ENCODE measurements around the gene EML4.

Gene EML4

GRCh38 chr2:42137125-42137841, 31.9 kb upstream of the EML4 start:
- peak; percentile 30 for DNase-seq (ENCODE audit: low read depth, low spot score)

GRCh38 chr2:42138163-42139015, 30.8 kb upstream of the EML4 start:
- DNase-seq (ENCODE audit: low read depth, low spot score): no peak

- DNase-seq (ENCODE audit: low read depth, low spot score): no peak
Observed at GRCh38 chr2:42139101-42139500, 30.1 kb upstream of the EML4 start.

DNA sequence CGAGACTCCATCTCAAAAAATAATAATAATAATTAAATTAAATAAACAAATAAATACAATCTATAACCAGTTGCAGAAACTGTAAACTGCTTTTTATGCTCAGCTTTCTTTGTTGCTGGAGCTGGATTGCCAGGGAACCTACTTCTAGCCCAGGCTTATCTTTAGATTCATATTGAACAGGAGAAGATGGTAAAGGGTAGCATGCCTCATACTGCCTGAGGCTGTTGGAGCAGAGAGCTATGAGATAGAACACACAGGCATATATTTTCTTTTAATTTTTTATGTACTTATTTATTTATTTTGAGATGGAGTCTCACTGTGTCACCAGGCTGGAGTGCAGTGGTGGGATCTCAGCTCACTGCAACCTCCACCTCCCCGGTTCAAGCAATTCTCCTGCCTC, 28.7 kb upstream of the EML4 start:
- DNase-seq (ENCODE audit: low read depth, low spot score): no peak

DNA sequence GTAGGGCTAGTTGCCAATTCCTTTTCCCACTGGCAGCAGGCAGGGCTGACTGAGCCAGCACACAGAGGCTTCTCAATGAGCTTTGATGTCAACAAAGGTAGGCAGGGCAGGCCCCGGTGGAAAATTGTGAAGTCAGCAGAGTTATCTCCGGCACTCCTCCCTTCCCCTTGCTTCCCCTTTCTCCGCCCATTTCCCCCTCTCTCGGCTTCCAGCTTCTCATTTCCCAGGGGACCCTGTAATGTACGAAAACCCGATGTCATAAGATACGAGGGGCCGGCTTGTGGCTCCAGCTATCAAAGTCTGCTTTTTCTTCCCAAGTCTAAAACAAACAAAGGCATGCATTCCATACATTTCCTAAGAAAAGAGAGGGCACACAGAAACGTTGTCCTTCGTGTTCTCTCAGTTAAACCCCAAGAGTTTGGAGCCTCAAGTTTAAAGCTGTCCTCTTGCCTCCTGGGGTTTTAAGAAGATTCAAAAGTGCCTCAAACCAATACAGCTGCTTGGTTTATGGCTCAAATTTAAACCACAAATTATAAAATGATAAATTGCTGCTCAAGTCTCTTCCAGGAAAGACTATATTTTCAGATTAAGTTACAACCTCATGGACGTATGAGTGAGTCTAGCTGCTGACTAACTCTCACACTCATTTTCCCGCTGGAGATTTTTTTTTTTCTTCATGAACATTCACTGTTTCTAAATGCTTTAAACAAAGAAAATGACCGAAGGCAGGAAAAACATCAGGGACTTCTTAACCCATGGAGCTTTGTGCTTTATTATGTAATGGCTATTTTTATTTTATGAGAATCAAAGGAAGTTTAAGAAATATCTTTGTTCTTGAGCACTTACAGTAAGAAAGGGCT, 27.2 kb upstream of the EML4 start:
- peak; percentile 66 for DNase-seq (ENCODE audit: low read depth, low spot score)

DNA sequence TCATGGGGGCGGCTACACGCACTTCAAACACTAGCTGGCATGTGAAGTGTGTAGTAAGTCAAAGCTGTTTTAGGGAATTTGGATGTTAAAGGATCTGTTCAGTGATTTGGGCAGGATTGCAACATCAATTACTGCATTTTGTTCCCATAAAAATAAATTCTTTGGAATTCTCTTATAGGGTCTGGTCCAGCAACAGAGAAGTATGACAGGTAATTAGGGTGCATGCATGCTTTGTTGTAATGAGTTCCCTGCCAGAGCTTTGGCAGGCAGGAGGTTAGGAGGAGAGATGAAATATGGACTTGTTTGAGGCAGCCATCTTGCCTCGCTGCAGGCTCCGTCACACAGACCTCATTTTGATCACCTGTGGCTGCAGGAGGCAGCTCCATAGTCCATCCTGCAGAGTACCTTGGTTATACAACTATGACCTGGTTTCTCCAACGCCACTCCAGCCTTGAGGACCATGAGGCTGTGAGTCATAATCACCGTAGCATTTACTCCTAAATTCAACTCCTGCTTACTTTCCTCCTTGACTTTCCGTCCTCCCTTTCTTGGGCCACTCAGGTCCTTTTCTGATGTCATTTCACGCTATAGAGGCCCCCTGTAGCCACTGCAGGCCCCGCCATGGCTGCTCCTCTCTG, 26.5 kb upstream of the EML4 start:
- no peak for DNase-seq (ENCODE audit: low read depth, low spot score)

DNA sequence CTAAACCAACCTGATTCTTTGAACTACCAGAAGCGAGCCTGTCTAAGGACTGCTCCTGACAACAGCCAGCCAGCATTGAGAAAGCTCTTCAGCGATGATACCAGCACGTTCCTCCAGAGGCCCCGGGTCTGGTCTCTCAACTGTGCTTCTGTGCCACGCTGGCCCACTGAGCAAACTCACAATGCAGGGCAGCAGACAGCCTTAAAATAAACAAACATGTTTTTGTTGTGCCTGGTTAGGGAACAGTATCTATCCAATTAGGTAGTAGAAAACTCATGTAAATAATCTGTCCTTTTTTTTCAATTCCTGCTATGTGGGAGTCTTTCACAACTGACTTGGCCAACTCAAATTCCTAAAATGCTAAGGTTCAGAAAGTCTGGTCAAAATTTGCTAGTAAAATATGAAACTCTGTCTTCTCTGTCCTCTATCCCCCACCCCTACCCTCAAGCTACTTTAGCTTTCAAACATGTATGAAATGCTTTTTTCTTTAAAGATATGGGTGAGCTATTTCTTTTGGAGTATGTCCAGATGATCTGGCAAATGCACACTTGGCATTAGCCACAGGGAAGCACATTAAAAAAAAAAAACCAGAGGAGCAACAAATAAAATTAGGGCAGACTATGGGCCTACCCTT, 21.4 kb upstream of the EML4 start:
- no peak for DNase-seq (ENCODE audit: low read depth, low spot score)

- no peak for DNase-seq (ENCODE audit: low read depth, low spot score)
Observed at GRCh38 chr2:42150159-42150558, 19.0 kb upstream of the EML4 start.

DNA sequence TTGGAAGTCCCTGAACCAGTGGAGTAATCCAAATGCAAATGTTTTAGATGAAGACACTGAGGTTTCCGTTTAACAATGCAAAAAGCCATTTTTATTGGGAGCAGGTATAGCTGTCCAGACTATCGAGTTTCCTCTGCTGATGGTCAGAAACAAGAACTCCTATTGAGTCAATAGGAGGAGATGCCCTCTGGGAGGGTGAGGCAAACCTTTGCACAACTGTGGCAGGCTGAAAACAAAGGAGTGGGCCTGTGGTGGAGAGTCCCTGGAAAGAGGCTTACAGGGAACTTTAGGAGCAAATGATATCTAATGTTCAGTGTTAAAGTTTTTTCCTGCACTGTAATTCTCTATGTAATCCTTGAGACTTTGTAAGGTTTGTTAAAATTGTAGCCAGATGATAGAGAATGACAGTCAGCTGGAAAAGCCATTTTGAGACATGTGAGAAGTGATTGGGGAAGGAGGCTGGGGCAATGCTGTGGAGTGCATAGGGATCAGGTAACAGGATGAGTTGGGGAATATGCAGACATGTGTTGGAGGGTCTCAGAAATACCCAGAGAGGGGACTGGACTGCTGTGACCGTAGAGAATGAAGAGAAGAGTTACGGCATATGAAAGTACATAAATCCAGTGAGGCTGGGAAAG, 15.1 kb upstream of the EML4 start:
- DNase-seq (ENCODE audit: low read depth, low spot score): no peak

GRCh38 chr2:42156721-42157120, 12.4 kb upstream of the EML4 start:
- DNase-seq (ENCODE audit: low read depth, low spot score): no peak

- no peak for DNase-seq (ENCODE audit: low read depth, low spot score)
Observed at GRCh38 chr2:42161444-42161843, 7.7 kb upstream of the EML4 start.

- DNase-seq (ENCODE audit: low read depth, low spot score): no peak
Observed at GRCh38 chr2:42163444-42164045, 5.6 kb upstream of the EML4 start.

- DNase-seq (ENCODE audit: low read depth, low spot score): no peak
Observed at GRCh38 chr2:42164046-42164445, 5.1 kb upstream of the EML4 start.

DNA sequence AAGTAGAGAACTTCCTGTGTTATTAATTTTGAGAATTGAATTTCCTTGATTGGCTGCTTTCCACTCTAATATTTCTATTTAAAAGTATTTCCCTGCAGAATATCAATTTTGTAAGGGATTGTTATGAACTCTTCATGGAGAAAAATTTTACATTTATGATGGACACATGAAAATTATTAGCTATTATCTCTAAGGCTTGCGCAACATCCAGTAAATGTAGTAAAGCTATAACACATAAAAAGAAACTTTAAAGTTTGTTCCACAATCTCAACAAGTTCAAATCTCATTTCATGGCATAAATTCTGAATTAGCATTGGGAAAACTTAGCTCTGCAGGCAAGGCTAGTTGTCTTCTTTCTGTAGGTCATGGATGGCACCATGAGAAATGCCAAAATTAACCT, 4.2 kb upstream of the EML4 start:
- DNase-seq (ENCODE audit: low read depth, low spot score): no peak

DNA sequence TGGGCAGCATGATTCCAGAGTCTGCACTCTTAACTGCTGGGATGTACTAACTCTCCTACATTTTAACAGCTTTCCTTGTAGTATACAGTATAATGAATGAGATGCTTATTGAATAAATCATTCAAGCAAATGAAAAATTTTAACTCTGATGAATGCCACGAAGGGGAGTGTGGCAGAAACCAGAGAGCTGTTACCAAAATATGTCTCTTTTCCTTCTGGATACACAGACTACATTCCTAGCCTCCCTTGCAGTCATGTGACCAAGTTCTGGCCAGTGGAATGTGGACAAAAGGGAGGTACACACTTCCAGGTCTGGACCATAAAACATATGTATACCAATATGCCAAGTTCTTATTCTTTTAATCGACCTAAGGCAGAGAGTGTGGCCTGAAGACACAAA, 1.7 kb upstream of the EML4 start:
- no peak for DNase-seq (ENCODE audit: low read depth, low spot score)

GRCh38 chr2:42168459-42169099, 574 bp upstream of the EML4 start:
- no peak for DNase-seq (ENCODE audit: low read depth, low spot score)

DNA sequence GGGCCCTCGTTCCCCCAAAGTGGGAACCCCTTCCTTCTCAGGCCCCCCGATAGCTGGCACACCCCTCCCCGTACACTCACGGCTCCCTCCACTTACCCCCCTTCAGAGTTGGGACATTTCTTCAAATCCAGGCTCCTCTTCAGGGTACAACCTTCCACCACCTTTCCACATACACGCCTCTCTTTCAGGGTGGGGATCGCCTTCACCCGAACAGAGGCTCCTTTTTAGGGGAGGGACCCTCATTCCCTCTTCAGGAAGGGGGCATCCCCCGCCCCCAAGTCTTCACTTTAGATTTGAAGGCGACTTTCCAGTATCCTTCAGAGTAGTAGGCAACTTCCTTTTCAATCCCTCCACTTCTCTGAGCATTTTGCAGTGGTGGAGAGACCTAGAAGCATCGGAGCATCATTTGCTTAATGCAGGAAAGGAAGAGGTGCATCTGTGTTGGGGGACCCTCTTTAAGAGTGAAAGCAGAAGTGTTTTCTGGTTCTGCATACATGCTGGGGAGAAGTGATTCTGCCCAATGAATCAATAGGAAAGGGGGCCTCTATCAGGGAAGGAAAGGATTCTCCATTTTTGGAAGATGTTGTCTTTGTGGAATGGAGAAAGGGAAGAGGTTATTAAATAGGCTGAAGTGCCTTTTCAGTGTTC, 845 bp downstream of the EML4 start:
- no peak for DNase-seq (ENCODE audit: low read depth, low spot score)

- no peak for DNase-seq (ENCODE audit: low read depth, low spot score)
Observed at GRCh38 chr2:42170619-42171395, 1.7 kb downstream of the EML4 start.
